GM12892 (cell line): ENCODE measurements around the gene PRR16.

Experiments used
- POLR2A ChIP-seq: IDR thresholded peaks from 2 replicates; pipeline ENCODE4 v1.6.1; 2011; ENCODE audit warnings: low read depth, low read length, control low read depth
- POLR2AphosphoS5 ChIP-seq: IDR thresholded peaks from 2 replicates; pipeline ENCODE4 v1.6.1; 2011; ENCODE audit warnings: low read depth, low read length, control low read depth

GRCh38 chr5:120678279-120678678 is 214.2 kb downstream of the PRR16 start:
- no peak for TF ChIP-seq POLR2AphosphoS5
- no peak for TF ChIP-seq POLR2A
